ENCODE measurements around the gene TTC3.

The TTC3 gene

DNA sequence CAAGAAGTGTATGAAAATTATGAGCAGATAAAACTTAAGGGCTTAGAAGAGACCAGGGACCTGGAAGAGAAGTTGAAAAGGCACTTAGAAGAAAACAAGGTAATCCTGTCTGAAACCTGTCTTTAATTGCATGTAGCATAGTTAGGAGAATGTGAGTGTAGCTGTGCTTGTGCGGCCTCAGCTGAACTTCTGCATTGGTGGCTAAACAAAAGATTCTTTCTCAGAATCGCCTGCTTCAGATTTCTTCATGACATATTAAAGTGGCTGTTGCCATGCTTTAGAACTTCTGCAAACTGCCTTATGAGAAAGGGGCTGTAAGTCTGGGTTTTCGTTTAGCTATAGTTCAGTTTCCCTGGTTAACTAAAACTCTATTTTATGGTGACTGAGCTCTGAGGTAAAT lies 99.6 kb downstream of the TTC3 start:
- H3K9me2 ChIP-seq (replicated peaks; ENCODE audit: low read depth, low read length), result no peaks in the 10 kb centered on the region
- H3K27me3 ChIP-seq (ENCODE audit: insufficient read depth, low read length, poor library complexity, severe bottlenecking), result no peaks in the 10 kb centered on the region
- H3F3A ChIP-seq (ENCODE audit: low read depth), result no peaks in the 10 kb centered on the region
- H3K4me2 ChIP-seq (ENCODE audit: low read depth, low read length, poor library complexity, severe bottlenecking), result no peak overlapping the region
- H2AFZ ChIP-seq (ENCODE audit: low read length), result no peak overlapping the region
- no peak overlapping the region for H3K4me3 ChIP-seq (ENCODE audit: low read length, poor library complexity, severe bottlenecking)
- no peak for TF ChIP-seq EZH2phosphoT487 (IDR thresholded peaks at IDR 0.05; ENCODE audit: borderline replicate concordance)
- TF ChIP-seq, protein P1, sequence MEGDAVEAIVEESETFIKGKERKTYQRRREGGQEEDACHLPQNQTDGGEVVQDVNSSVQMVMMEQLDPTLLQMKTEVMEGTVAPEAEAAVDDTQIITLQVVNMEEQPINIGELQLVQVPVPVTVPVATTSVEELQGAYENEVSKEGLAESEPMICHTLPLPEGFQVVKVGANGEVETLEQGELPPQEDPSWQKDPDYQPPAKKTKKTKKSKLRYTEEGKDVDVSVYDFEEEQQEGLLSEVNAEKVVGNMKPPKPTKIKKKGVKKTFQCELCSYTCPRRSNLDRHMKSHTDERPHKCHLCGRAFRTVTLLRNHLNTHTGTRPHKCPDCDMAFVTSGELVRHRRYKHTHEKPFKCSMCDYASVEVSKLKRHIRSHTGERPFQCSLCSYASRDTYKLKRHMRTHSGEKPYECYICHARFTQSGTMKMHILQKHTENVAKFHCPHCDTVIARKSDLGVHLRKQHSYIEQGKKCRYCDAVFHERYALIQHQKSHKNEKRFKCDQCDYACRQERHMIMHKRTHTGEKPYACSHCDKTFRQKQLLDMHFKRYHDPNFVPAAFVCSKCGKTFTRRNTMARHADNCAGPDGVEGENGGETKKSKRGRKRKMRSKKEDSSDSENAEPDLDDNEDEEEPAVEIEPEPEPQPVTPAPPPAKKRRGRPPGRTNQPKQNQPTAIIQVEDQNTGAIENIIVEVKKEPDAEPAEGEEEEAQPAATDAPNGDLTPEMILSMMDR (conservative IDR thresholded peaks at IDR 0.05; ENCODE audit: low read length), result no peak
- no peak overlapping the region for H3K9ac ChIP-seq (ENCODE audit: low read depth, low read length, poor library complexity, severe bottlenecking)
- no peaks in the 10 kb centered on the region for H3K9me3 ChIP-seq (ENCODE audit: insufficient read depth, low read depth, low read length)
- no peaks in the 10 kb centered on the region for H3K79me2 ChIP-seq (ENCODE audit: insufficient read depth, low read length)
- peaks cover 5% of the 10 kb centered on the region for H4K20me1 ChIP-seq (ENCODE audit: insufficient read depth, low read length, poor library complexity, severe bottlenecking)
- H3K36me3 ChIP-seq (ENCODE audit: insufficient read depth, low read length), result peaks cover 82% of the 10 kb centered on the region
- no peaks in the 10 kb centered on the region for H3K4me1 ChIP-seq (ENCODE audit: insufficient read depth, low read length, poor library complexity, severe bottlenecking)

DNA sequence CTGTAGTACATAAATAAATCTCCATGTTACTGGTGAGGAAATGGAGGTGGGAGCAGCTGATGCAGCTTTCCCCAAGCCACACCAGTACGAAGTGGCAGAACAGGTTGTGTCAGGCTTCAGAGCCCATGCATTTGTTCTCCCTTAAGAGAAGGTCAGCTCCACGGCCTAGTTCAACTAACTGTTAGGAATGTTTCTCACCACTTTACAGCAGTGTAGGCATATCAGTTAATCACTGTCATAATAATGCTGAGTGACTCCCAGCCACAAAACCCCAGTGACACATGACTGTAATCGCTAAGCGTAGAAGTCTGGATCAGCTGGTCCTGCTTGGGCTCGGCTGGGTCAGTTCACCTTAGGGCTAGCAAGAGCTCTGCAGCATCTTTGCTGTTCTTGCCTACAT lies 103.7 kb downstream of the TTC3 start:
- no peaks in the 10 kb centered on the region for H3K9me3 ChIP-seq (ENCODE audit: insufficient read depth, low read depth, low read length)
- no peaks in the 10 kb centered on the region for H3K9me2 ChIP-seq (replicated peaks; ENCODE audit: low read depth, low read length)
- no peak overlapping the region for H3K9ac ChIP-seq (ENCODE audit: low read depth, low read length, poor library complexity, severe bottlenecking)
- no peaks in the 10 kb centered on the region for H3K4me1 ChIP-seq (ENCODE audit: insufficient read depth, low read length, poor library complexity, severe bottlenecking)
- TF ChIP-seq, protein P1 (conservative IDR thresholded peaks at IDR 0.05; ENCODE audit: low read length), result no peak
- TF ChIP-seq EZH2phosphoT487 (IDR thresholded peaks at IDR 0.05; ENCODE audit: borderline replicate concordance), result no peak
- H3K79me2 ChIP-seq (ENCODE audit: insufficient read depth, low read length), result no peaks in the 10 kb centered on the region
- H2AFZ ChIP-seq (ENCODE audit: low read length), result no peak overlapping the region
- H3K27me3 ChIP-seq (ENCODE audit: insufficient read depth, low read length, poor library complexity, severe bottlenecking), result no peaks in the 10 kb centered on the region
- H3K36me3 ChIP-seq (ENCODE audit: insufficient read depth, low read length), result peaks cover 84% of the 10 kb centered on the region
- no peaks in the 10 kb centered on the region for H3F3A ChIP-seq (ENCODE audit: low read depth)
- peaks cover 2% of the 10 kb centered on the region for H4K20me1 ChIP-seq (ENCODE audit: insufficient read depth, low read length, poor library complexity, severe bottlenecking)
- H3K4me2 ChIP-seq (ENCODE audit: low read depth, low read length, poor library complexity, severe bottlenecking), result no peak overlapping the region
- no peak overlapping the region for H3K4me3 ChIP-seq (ENCODE audit: low read length, poor library complexity, severe bottlenecking)

DNA sequence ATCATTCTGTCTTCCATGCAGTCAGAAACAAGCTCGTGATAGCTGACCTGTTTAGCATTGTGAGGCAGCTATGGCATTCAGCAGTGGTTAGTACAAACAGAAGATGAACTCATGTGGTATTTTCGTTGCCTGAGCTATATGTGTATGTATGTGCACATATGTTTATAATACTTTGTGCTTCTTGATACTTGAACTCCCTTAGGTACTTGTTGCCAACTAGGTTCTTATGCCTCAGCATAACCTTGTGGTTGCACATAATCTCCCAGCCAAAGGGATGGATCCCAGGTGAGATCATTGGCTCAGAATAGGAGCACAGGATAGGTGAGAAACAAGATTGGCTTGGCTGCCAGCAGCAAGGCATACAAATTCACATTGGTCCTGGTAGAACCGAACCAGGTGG lies 108.0 kb downstream of the TTC3 start:
- Histone ChIP-seq H3K9me2 (replicated peaks; ENCODE audit: low read depth, low read length) (no peaks in the 10 kb centered on the region), H3K9ac (ENCODE audit: low read depth, low read length, poor library complexity, severe bottlenecking) (no peak overlapping the region), H3K36me3 (ENCODE audit: insufficient read depth, low read length) (peaks cover 77% of the 10 kb centered on the region), H4K20me1 (ENCODE audit: insufficient read depth, low read length, poor library complexity, severe bottlenecking) (no peaks in the 10 kb centered on the region), H2AFZ (ENCODE audit: low read length) (no peak overlapping the region), H3K4me3 (ENCODE audit: low read length, poor library complexity, severe bottlenecking) (no peak overlapping the region), H3K9me3 (ENCODE audit: insufficient read depth, low read depth, low read length) (no peaks in the 10 kb centered on the region), H3K4me1 (ENCODE audit: insufficient read depth, low read length, poor library complexity, severe bottlenecking) (peaks cover under 1% of the 10 kb centered on the region), H3F3A (ENCODE audit: low read depth) (0 out of 2 replicates have a peak, but pooled peaks cover 3% of the 10 kb centered on the region), H3K79me2 (ENCODE audit: insufficient read depth, low read length) (no peaks in the 10 kb centered on the region), H3K27me3 (ENCODE audit: insufficient read depth, low read length, poor library complexity, severe bottlenecking) (no peaks in the 10 kb centered on the region), H3K4me2 (ENCODE audit: low read depth, low read length, poor library complexity, severe bottlenecking) (no peak overlapping the region)
- no peak for TF ChIP-seq EZH2phosphoT487 (IDR thresholded peaks at IDR 0.05; ENCODE audit: borderline replicate concordance)
- TF ChIP-seq, protein P1 (conservative IDR thresholded peaks at IDR 0.05; ENCODE audit: low read length), result no peak
